ENCODE data around the gene LRRC59. TPM values are rescaled to one million over a fixed set of nuclear protein-coding genes. Genes with fewer than 3 reads are reported as not detected.
"Not testable (repeated sequence)": the region's sequence is repeated elsewhere in the genome, so short reads cannot be mapped to it uniquely, and the experiment has no call there.

Gene LRRC59
- total and polyA plus RNA-seq, 8 donors, result 29.3 to 114 (median 72.4) TPM

DNA sequence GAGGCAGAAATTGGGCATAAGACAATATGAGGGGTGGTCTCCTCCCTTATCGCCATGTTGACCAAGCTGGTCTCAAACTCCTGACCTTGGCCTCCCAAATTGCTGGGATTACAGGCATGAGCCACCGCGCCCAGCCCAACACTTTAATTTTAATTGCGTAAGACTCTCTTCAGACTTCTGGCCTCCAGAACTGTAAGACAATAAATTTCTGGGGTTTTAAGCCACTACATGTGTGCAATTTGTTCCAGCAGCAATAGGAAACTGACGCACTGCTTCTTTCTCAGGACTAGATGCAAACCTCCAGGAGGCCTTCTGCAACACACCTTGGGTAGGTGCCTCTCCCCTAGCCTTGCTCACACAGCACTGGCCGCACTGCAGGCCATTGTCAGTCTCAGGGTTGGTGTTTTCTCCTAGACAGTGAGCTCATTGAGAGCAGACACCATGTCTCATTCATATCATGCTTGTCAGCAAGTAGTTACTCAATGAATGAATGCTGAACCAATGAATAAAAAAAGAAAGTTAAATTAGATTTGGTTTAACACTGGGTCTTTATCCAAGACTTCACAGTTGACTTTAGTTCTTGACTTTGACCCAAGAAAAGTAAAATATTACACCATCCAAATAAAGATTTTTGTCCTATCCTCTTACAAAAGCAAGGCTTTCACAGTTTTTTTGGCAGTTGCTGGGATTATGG is 23.2 kb upstream of the LRRC59 start:
- TF ChIP-seq, protein P1, sequence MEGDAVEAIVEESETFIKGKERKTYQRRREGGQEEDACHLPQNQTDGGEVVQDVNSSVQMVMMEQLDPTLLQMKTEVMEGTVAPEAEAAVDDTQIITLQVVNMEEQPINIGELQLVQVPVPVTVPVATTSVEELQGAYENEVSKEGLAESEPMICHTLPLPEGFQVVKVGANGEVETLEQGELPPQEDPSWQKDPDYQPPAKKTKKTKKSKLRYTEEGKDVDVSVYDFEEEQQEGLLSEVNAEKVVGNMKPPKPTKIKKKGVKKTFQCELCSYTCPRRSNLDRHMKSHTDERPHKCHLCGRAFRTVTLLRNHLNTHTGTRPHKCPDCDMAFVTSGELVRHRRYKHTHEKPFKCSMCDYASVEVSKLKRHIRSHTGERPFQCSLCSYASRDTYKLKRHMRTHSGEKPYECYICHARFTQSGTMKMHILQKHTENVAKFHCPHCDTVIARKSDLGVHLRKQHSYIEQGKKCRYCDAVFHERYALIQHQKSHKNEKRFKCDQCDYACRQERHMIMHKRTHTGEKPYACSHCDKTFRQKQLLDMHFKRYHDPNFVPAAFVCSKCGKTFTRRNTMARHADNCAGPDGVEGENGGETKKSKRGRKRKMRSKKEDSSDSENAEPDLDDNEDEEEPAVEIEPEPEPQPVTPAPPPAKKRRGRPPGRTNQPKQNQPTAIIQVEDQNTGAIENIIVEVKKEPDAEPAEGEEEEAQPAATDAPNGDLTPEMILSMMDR (IDR thresholded peaks at IDR 0.05), result no peak
- Histone ChIP-seq H3K36me3 (no peaks in the 10 kb centered on the region), H3K9me3 (no peaks in the 10 kb centered on the region), H3K27me3 (no peaks in the 10 kb centered on the region), H3K27ac (peak overlapping the region in 3 of 4 donors; percentile 12 to 77 (median 76)), H3K4me3 (no peak overlapping the region), H3K4me1 (peaks cover 5 to 34% (median 31%) of the 10 kb centered on the region in 3 donors)
- DNase-seq, result no peak
- peak in 1 of 4 donors; percentile 10 for ATAC-seq
- intact Hi-C loops (cut with DNase I), result no loop called here
- no peak for FAIRE-seq
- 92 to 93% methylated on average over 6 of the region's 6 CpGs for WGBS, 2 donors

DNA sequence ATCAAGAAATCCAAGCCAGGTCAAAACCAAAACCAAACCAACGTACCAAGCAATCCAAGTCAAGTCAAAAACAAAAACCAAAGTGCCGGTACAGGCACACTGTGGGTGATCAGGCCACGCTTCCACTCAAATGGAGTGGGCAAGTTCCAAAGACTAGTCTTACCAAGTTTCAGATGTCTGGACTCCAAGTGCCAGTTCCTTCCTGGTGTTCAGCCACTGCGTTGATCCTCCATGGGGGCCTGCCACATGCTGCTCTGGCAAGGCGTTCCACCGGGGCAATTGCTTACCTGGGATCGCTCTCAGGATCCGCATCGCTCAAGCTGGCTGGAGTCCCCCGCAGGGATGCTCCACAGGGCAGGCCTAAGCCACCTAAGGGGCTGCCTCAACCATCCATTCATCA is 22.3 kb upstream of the LRRC59 start:
- H3K9me3 ChIP-seq; H3K27me3 ChIP-seq; FAIRE-seq; ATAC-seq; intact Hi-C loops (cut with DNase I); H3K36me3 ChIP-seq; H3K4me3 ChIP-seq; DNase-seq; H3K27ac ChIP-seq: not testable (repeated sequence)
- H3K4me1 ChIP-seq, result peaks cover 0 to 26% (median 23%) of the 10 kb centered on the region in 3 donors
- WGBS, 2 donors, result 97 to 99% methylated on average over 10 of the region's 10 CpGs

DNA sequence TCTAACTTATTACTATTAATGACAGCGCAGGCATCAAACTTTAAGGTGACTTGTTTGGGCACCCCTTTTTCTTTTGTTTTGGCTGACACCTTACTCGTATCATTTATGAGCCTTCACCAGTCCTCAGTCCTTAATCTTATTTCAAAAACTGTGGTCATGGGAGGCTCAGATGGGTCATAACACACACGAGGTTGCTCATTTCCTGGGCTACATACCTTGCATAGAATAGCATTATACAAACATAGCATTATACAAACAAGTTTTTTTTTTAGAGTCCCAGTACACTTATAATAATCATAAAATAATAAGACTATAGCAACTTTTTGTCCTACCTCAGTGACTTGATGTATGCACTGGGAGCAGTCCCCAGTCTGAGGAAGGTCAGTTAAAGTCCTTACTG is 17.5 kb upstream of the LRRC59 start:
- FAIRE-seq (no peak), DNase-seq (no peak), ATAC-seq (no peak)
- H3K9me3 ChIP-seq, result no peaks in the 10 kb centered on the region
- no peaks in the 10 kb centered on the region for H3K4me1 ChIP-seq
- H3K27me3 ChIP-seq, result no peaks in the 10 kb centered on the region
- 75 to 78% methylated on average over 3 of the region's 3 CpGs for WGBS, 2 donors
- intact Hi-C loops (cut with DNase I), result no loop called here
- H3K4me3 ChIP-seq, result no peak overlapping the region
- H3K36me3 ChIP-seq, result no peaks in the 10 kb centered on the region
- no peak overlapping the region for H3K27ac ChIP-seq
- TF ChIP-seq, protein P1 (IDR thresholded peaks at IDR 0.05), result no peak

DNA sequence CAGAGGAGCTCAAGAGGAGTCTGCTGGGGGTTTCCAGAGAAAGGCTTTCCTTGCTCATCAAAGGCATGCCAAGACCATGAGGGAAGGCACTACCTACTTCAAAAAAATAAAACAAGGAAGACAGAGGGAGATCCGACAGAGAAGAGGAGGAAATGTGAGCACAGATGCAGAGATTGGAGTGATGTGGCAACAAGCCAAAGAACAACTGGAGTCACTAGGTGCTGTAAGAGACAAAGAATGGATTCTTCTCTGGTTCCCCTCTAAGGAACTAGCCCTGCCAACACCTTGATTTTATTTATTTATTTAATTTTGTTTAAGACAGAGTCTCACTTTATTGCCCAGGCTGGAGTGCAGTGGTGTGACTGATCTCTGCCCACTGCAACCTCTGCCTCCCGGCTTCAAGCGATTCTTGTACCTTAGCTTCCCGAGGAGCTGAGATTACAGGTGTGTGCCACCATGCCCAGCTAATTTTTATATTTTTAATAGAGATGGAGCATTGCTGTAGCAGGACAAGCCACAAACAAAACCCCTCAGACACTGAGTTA is 14.9 kb upstream of the LRRC59 start:
- FAIRE-seq (no peak), DNase-seq (no peak), ATAC-seq (no peak)
- 82 to 88% methylated on average over 4 of the region's 4 CpGs for WGBS, 2 donors
- intact Hi-C loops (cut with DNase I), result no loop called here
- Histone ChIP-seq H3K27ac (no peak overlapping the region), H3K4me1 (no peaks in the 10 kb centered on the region), H3K36me3 (no peaks in the 10 kb centered on the region), H3K27me3 (no peaks in the 10 kb centered on the region), H3K9me3 (no peaks in the 10 kb centered on the region), H3K4me3 (no peak overlapping the region)
- TF ChIP-seq, protein P1 (IDR thresholded peaks at IDR 0.05), result no peak

DNA sequence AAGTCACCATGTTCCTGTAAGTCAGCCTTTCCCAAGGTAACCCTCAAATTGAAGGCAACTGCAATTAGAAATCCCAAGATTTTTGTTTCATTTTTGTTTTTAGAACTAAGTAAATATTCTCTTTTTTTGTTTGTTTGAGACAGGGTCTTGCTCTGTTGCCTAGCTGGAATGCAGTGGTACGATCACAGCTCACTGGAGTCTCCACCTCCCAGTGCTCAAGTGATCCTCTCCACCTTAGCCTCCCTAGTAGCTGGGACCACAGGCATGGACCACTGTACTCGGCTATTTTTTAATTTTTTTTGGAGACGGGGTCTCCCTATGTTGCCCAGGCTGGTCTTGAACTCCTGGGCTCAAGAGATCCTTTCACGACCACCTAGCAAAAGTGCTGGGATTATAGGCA is 10.6 kb upstream of the LRRC59 start:
- TF ChIP-seq, protein P1 (IDR thresholded peaks at IDR 0.05), result no peak
- no peak for FAIRE-seq
- Histone ChIP-seq H3K27ac (no peak overlapping the region), H3K9me3 (no peaks in the 10 kb centered on the region), H3K27me3 (no peaks in the 10 kb centered on the region), H3K4me3 (no peak overlapping the region), H3K4me1 (no peaks in the 10 kb centered on the region), H3K36me3 (no peaks in the 10 kb centered on the region)
- no peak for DNase-seq
- ATAC-seq, result no peak
- WGBS, 2 donors, result 65 to 80% methylated on average over 4 of the region's 4 CpGs
- intact Hi-C loops (cut with DNase I), result no loop called here
